ENCODE measurements around the gene KCNK10. TPM values are rescaled to one million over a fixed set of nuclear protein-coding genes. Genes with fewer than 3 reads are reported as not detected.

KCNK10 gene
- total and polyA plus RNA-seq, 2 of the 8 experiments (the other 6 are each of a cell fraction or from before 2014, with no cell fraction given): 0.45 to 0.63 TPM

- Histone ChIP-seq H3K14ac (ENCODE audit: insufficient read length) (no peak overlapping the region), H4K8ac (ENCODE audit: extremely low read depth, insufficient read depth, low read length) (no peak overlapping the region), H3K4me3 (ENCODE audit: extremely low read depth in 1 of 4, insufficient read depth in 2 of 4, low read depth in 3 of 4, low read length in 4 of 4) (peak overlapping the region; percentile 53 to 87 (median 62)), H3K79me1 (ENCODE audit: low read depth, low read length) (no peaks in the 10 kb centered on the region), H3K4me1 (replicated peaks in 1 of 4; ENCODE audit: control insufficient read depth in 3 of 4, insufficient read depth in 4 of 4, low read length in 3 of 4) (peaks cover 3 to 12% (median 8%) of the 10 kb centered on the region in 4 experiments), H2BK20ac (ENCODE audit: low read length) (no peak overlapping the region), H3K56ac (replicated peaks; ENCODE audit: insufficient read length, low read depth, low read length) (no peak overlapping the region), H2AK5ac (ENCODE audit: low read depth, low read length) (no peak overlapping the region), H2BK15ac (ENCODE audit: low read length) (0 out of 2 replicates have a peak overlapping the region, but pooled peaks have one; percentile 72), H3K36me3 (ENCODE audit: control insufficient read depth in 2 of 4, insufficient read depth in 4 of 4, low read length in 3 of 4) (no peaks in the 10 kb centered on the region), H2BK12ac (ENCODE audit: low read depth, low read length) (no peak overlapping the region), H3K18ac (ENCODE audit: extremely low read depth, low read length) (no peak overlapping the region), H4K5ac (ENCODE audit: insufficient read length, low read depth, low read length) (no peak overlapping the region), H3K23me2 (ENCODE audit: low read depth, low read length) (peaks cover 27% of the 10 kb centered on the region), H3K4ac (replicated peaks; ENCODE audit: insufficient read length, low read depth, low read length) (no peak overlapping the region), H4K91ac (replicated peaks; ENCODE audit: insufficient read length, low read length) (no peak overlapping the region), H3K4me2 (ENCODE audit: insufficient read depth in 1 of 2, low read depth in 2 of 2, low read length in 2 of 2) (peak overlapping the region; percentile 88 to 96), H3K79me2 (ENCODE audit: control insufficient read depth in 1 of 2, insufficient read depth in 2 of 2, low read length in 2 of 2) (no peaks in the 10 kb centered on the region), H2BK5ac (ENCODE audit: low read depth, low read length) (no peak overlapping the region; the same call in 1 of the 2 replicates), H4K20me1 (replicated peaks in 1 of 2; ENCODE audit: control insufficient read depth in 1 of 2, insufficient read depth in 2 of 2, low read length in 2 of 2) (no peaks in the 10 kb centered on the region), H3K9ac (replicated peaks in 1 of 4; ENCODE audit: extremely low read depth in 1 of 4, low read depth in 3 of 4, low read length in 3 of 4) (no peak overlapping the region; a peak in 3 of 7 replicates), H3K27me3 (replicated peaks in 1 of 4; ENCODE audit: control insufficient read depth in 3 of 4, extremely low read depth in 1 of 4, insufficient read depth in 3 of 4, low read length in 3 of 4) (peaks cover 39 to 65% (median 62%) of the 10 kb centered on the region in 4 experiments), H3K9me3 (ENCODE audit: insufficient read depth in 2 of 2, low read depth in 1 of 2, low read length in 1 of 2) (no peaks in the 10 kb centered on the region), H3K23ac (ENCODE audit: insufficient read length) (no peak overlapping the region), H3K27ac (ENCODE audit: low read depth, low read length) (no peak overlapping the region), H2BK120ac (replicated peaks; ENCODE audit: low read depth, low read length) (no peak overlapping the region), H2AFZ (ENCODE audit: low read length) (peak overlapping the region; percentile 13; the same call in 1 of the 2 replicates)
- 13% methylated on average over 26 of the region's 26 CpGs; no CpG with 5 or more reads in 1 of the 2 experiments for WGBS, 2 experiments (ENCODE audit: extremely low coverage in 1 of 2, insufficient coverage in 1 of 2, insufficient read length in 1 of 2, insufficient replicate concordance in 2 of 2, low coverage in 1 of 2, low lambda C conversion rate in 2 of 2, missing lambda C conversion rate in 1 of 2)
- FAIRE-seq: no peak
- TF ChIP-seq BRCA1 (IDR thresholded peaks at IDR 0.05; ENCODE audit: low read depth, low read length): no peak
- TF ChIP-seq CBX8 (IDR thresholded peaks at IDR 0.05; ENCODE audit: borderline replicate concordance, low read depth, low read length): no peak
- TF ChIP-seq CTBP2 (IDR thresholded peaks at IDR 0.05; ENCODE audit: borderline replicate concordance, insufficient read depth, insufficient read length, low read length): no peak
- peak; percentile 5 for TF ChIP-seq ASH2L (IDR thresholded peaks at IDR 0.05; ENCODE audit: low read length)
- TF ChIP-seq CHD1 (IDR thresholded peaks at IDR 0.05; ENCODE audit: low read depth, low read length): no peak
- peak; percentile 75 for TF ChIP-seq SUZ12 (IDR thresholded peaks at IDR 0.05; ENCODE audit: low read length)
- peak; percentile 75 for TF ChIP-seq EZH2 (IDR thresholded peaks at IDR 0.05; ENCODE audit: low read depth, low read length, severe bottlenecking)
- TF ChIP-seq MAFK (IDR thresholded peaks at IDR 0.05; ENCODE audit: low read depth, low read length): no peak
- TF ChIP-seq PHF8 (conservative IDR thresholded peaks at IDR 0.05; ENCODE audit: low read depth, low read length): no peak
- TF ChIP-seq EGR1 (IDR thresholded peaks at IDR 0.05; ENCODE audit: borderline replicate concordance, low read depth, low read length): no peak
- no peak for TF ChIP-seq SIN3A (conservative IDR thresholded peaks at IDR 0.05 in 1 of 2, IDR thresholded peaks at IDR 0.05 in 1 of 2; ENCODE audit: low read depth in 1 of 2, low read length in 2 of 2)
- TF ChIP-seq KDM4A (IDR thresholded peaks at IDR 0.05; ENCODE audit: low read depth, low read length, severe bottlenecking): no peak
- ChIA-PET CTCF (ENCODE audit: partially characterized antibody) (interaction anchor here (0.7 to 1.6 kb wide), 2 partner anchors 8 to 87 kb away, joined by 3 to 4 read pairs; no protein-coding TSS in a partner anchor), POLR2A (ENCODE audit: partially characterized antibody) (interaction anchor here (0.6 to 0.7 kb wide), 2 partner anchors 55 to 229 kb away, joined by 3 read pairs; no protein-coding TSS in a partner anchor)
- DNase-seq (ENCODE audit: low read depth in 1 of 2, low spot score in 2 of 2): peak in 1 of 2 experiments; percentile 45
These were observed 474 bp downstream of the KCNK10 start for GRCh38 chr14:88322504-88323085.

Measured in H1 (cell line).